ENCODE results near the gene CRACR2B. TPM values are rescaled to one million over a fixed set of nuclear protein-coding genes. Genes with fewer than 3 reads are reported as not detected.
A peak's percentile ranks its signal among the peaks of the same experiment; 100 is the strongest.

CRACR2B gene
- total RNA-seq, 1 donor from 2014 or later = 0.57 TPM

DNA sequence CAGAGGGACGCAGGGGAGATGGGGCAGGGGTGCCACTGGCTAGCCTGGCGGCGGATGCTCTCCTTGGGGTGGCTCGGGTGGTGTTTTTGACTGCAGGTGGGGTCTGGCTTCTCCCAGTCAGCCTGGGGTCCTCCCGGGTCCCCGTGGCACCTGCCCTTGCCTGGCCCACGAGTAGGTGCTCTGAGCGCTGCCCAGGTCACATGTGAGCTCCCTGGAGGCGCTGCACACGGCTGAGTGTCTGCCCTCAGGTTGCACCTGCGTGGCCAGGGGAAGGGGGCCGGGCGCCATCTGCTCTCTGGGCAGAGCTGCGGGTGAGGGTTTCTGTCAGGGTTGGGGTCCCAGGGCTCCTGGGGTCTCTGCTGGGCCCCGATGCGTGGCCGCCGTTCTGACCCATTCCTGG lies 20.2 kb downstream of the CRACR2B start:
- Mint-ChIP-seq H3K27ac (ENCODE audit: unreplicated experiment) (no peak overlapping the region), H3K9me3 (ENCODE audit: low read depth) (no peaks in the 10 kb centered on the region), H3K36me3 (ENCODE audit: low read depth) (no peaks in the 10 kb centered on the region), H3K4me3 (ENCODE audit: unreplicated experiment) (no peak overlapping the region), H3K27me3 (ENCODE audit: low read depth) (no peaks in the 10 kb centered on the region), H3K4me1 (ENCODE audit: low read depth) (peaks cover 38% of the 10 kb centered on the region)
- TF ChIP-seq, protein P1, sequence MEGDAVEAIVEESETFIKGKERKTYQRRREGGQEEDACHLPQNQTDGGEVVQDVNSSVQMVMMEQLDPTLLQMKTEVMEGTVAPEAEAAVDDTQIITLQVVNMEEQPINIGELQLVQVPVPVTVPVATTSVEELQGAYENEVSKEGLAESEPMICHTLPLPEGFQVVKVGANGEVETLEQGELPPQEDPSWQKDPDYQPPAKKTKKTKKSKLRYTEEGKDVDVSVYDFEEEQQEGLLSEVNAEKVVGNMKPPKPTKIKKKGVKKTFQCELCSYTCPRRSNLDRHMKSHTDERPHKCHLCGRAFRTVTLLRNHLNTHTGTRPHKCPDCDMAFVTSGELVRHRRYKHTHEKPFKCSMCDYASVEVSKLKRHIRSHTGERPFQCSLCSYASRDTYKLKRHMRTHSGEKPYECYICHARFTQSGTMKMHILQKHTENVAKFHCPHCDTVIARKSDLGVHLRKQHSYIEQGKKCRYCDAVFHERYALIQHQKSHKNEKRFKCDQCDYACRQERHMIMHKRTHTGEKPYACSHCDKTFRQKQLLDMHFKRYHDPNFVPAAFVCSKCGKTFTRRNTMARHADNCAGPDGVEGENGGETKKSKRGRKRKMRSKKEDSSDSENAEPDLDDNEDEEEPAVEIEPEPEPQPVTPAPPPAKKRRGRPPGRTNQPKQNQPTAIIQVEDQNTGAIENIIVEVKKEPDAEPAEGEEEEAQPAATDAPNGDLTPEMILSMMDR (IDR thresholded peaks at IDR 0.05) = no peak
- DNase-seq (ENCODE audit: low spot score) = no peak

DNA sequence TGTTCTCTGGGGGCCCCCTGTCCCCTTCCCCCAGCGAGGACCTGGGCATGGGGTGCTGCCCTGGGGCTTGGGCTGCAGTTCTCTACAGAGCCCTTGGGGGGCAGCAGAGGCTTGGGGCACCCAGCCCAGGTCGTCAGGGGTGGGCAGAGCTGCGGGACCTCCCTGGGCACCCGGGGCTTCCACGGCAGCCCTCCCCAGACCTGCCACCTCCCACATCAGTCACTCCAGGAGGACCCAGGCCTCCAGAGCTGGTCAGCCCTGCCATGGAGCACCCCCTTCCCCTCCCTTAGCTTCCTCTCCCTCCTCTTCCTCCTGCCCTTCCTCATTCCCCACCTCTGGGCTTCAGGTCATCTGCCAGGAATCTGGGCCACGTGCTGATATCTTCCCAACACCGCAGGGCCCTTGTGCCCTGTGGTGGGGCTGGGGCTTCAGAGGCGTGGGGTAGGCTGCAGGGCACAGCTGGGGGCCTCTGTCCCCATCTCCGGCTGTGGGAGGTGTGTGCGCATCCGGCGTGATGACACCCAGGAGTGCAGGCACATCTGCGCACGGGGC lies 20.7 kb downstream of the CRACR2B start:
- Mint-ChIP-seq H3K36me3 (ENCODE audit: low read depth) (no peaks in the 10 kb centered on the region), H3K4me1 (ENCODE audit: low read depth) (peaks cover 35% of the 10 kb centered on the region), H3K4me3 (ENCODE audit: unreplicated experiment) (no peak overlapping the region), H3K27me3 (ENCODE audit: low read depth) (no peaks in the 10 kb centered on the region), H3K9me3 (ENCODE audit: low read depth) (no peaks in the 10 kb centered on the region), H3K27ac (ENCODE audit: unreplicated experiment) (no peak overlapping the region)
- no peak for DNase-seq (ENCODE audit: low spot score)
- TF ChIP-seq, protein P1 (IDR thresholded peaks at IDR 0.05) = peak; percentile 85

DNA sequence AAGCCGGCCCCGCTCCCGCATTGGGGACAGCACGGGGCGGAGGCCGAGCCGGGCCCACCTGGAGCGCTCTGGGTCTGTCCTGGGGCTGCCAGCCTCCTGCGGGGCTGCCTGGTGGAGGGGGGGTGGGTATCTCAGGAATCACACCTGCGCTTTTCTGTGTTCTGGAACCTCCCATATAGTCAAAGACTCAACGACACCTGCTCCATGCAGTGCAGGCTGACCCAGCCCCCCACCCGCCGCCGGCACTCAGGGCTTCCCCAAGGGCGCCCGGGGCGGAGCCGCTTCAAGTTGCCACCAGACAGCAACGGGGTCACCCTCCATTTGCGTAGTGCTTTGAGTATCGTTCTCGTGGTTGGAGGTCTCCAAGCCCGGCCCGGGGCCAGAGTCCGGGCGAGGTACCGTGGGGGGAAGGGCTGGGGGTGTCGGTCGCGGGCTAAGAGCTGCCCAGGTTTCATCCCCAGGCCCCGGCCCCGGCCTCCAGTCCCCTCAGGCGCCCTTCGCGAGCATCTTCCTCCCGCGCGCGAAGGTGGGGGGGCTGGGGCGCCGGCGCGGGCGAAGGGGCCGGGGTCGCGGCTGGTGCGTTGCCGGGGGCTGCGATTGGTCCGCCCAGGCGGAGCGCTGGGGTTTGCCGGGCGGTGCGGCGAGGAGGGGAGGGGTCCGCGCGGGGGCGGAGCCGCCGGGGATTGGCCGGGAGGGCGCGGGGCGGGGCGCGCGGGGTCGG lies 21.5 kb downstream of the CRACR2B start:
- Mint-ChIP-seq H3K4me3 (ENCODE audit: unreplicated experiment) (peak overlapping the region; percentile 64), H3K27ac (ENCODE audit: unreplicated experiment) (no peak overlapping the region), H3K4me1 (ENCODE audit: low read depth) (peaks cover 27% of the 10 kb centered on the region), H3K36me3 (ENCODE audit: low read depth) (no peaks in the 10 kb centered on the region), H3K9me3 (ENCODE audit: low read depth) (no peaks in the 10 kb centered on the region), H3K27me3 (ENCODE audit: low read depth) (no peaks in the 10 kb centered on the region)
- DNase-seq (ENCODE audit: low spot score) = no peak
- TF ChIP-seq, protein P1 (IDR thresholded peaks at IDR 0.05) = no peak

DNA sequence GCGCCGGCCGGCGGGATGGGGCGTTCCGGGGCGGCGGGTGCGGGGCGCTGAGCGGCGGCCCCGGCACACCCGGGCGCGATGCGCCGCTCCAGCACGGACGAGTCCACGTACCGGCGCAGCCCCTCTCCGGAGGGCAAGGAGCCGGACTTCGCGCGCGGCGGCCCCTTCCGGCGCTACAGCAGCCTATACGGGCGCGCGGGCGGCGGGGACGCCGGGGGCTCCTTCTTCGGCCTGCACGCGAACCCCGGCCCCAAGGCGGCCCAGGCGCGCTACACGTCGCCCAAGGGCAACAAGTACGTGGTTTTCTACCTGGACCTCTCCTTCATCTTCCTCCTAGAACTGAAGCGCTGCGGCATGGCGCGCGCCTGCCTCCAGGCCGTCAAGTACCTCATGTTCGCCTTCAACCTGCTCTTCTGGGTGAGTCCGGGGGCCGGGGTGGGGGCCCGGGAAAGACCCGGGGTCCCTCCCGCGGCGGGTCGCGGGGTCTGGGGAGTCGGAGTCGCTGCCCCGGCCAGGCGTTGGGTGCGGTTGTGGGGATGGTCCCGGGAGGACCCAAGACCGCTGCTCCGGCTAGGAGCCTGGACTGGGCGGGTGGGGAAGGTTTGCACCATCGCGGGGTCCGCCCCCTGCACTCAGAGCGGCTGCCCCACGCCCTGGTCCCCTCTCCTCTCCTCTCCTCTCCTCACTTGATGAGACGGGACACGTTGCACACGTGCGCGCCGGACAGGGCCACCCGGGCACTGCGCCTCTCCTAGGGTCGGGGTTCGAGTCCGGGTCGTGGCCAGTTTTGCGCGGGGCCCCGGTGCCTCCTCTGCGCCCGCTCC lies 22.4 kb downstream of the CRACR2B start:
- H3K4me1 Mint-ChIP-seq (ENCODE audit: low read depth) = peaks cover 20% of the 10 kb centered on the region
- H3K4me3 Mint-ChIP-seq (ENCODE audit: unreplicated experiment) = peak overlapping the region; percentile 58
- no peaks in the 10 kb centered on the region for H3K27me3 Mint-ChIP-seq (ENCODE audit: low read depth)
- no peaks in the 10 kb centered on the region for H3K36me3 Mint-ChIP-seq (ENCODE audit: low read depth)
- no peak for DNase-seq (ENCODE audit: low spot score)
- H3K9me3 Mint-ChIP-seq (ENCODE audit: low read depth) = no peaks in the 10 kb centered on the region
- TF ChIP-seq, protein P1 (IDR thresholded peaks at IDR 0.05) = no peak
- H3K27ac Mint-ChIP-seq (ENCODE audit: unreplicated experiment) = no peak overlapping the region

Measured in chondrocyte (in vitro differentiated cells).